Pons (tissue), 1 donor: ENCODE data around the gene MEGF11.

Source experiments
- DNase-seq: peaks from one replicate; pipeline ENCODE4 v3.0.0-alpha.2; 2016; ENCODE audit warnings: low spot score

The MEGF11 gene

GRCh38 chr15:66057089-66057488 is 196.5 kb downstream of the MEGF11 start:
- no peak for DNase-seq

- DNase-seq = peak; percentile 14
Measured at GRCh38 chr15:66053991-66054390, 199.6 kb downstream of the MEGF11 start.

GRCh38 chr15:66051833-66052232 is 201.7 kb downstream of the MEGF11 start:
- no peak for DNase-seq

- no peak for DNase-seq
Measured at GRCh38 chr15:66050264-66050663, 203.3 kb downstream of the MEGF11 start.

- DNase-seq = no peak
Measured at GRCh38 chr15:66049353-66049752, 204.2 kb downstream of the MEGF11 start.

- no peak for DNase-seq
Measured at GRCh38 chr15:66047321-66048024, 206.1 kb downstream of the MEGF11 start.

- no peak for DNase-seq
Measured at GRCh38 chr15:66046751-66047150, 206.8 kb downstream of the MEGF11 start.

- no peak for DNase-seq
Measured at GRCh38 chr15:66046326-66046725, 207.2 kb downstream of the MEGF11 start.

- no peak for DNase-seq
Measured at GRCh38 chr15:66045542-66045941, 208.0 kb downstream of the MEGF11 start.

GRCh38 chr15:66044837-66045236 is 208.7 kb downstream of the MEGF11 start:
- DNase-seq = no peak

- no peak for DNase-seq
Measured at GRCh38 chr15:66043264-66043663, 210.3 kb downstream of the MEGF11 start.

GRCh38 chr15:66042624-66043023 is 210.9 kb downstream of the MEGF11 start:
- no peak for DNase-seq

- DNase-seq = no peak
Measured at GRCh38 chr15:66041276-66041675, 212.3 kb downstream of the MEGF11 start.

GRCh38 chr15:66040211-66040892 is 213.2 kb downstream of the MEGF11 start:
- DNase-seq = no peak

GRCh38 chr15:66039117-66039871 is 214.3 kb downstream of the MEGF11 start:
- no peak for DNase-seq

GRCh38 chr15:66038387-66039116 is 215.0 kb downstream of the MEGF11 start:
- no peak for DNase-seq

GRCh38 chr15:66036859-66037258 is 216.7 kb downstream of the MEGF11 start:
- no peak for DNase-seq

- no peak for DNase-seq
Measured at GRCh38 chr15:66035901-66036300, 217.6 kb downstream of the MEGF11 start.

GRCh38 chr15:66033143-66033542 is 220.4 kb downstream of the MEGF11 start:
- no peak for DNase-seq

- DNase-seq = no peak
Measured at GRCh38 chr15:66032006-66032405, 221.5 kb downstream of the MEGF11 start.

GRCh38 chr15:66030650-66031049 is 222.9 kb downstream of the MEGF11 start:
- no peak for DNase-seq

- DNase-seq = no peak
Measured at GRCh38 chr15:66029650-66030049, 223.9 kb downstream of the MEGF11 start.
